ENCODE data around the gene NKD2. TPM values are rescaled to one million over a fixed set of nuclear protein-coding genes. Genes with fewer than 3 reads are reported as not detected.

NKD2 gene
- total RNA-seq, 1 donor from 2014 or later: 20.6 TPM

DNA sequence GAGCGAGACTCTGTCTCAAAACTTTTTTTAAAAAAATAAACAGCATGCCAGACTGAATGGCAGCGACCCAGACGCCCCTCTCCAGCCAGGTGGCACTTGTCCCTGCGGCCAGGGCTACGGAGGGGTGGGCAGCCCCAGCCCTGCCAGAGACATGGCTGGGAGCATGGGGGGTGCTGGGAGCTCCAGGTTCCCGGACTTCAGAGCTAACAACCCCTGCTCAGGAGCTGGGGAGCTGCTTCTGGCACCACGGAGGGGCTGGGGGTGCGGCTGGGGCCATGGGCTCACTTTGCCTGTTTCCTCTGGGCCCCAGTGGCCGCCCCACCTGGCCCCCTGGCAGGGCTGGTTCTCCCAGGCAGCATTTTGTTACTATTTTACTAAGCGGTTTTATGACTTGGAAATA, 53.3 kb downstream of the NKD2 start:
- DNase-seq (ENCODE audit: low read depth, low spot score): no peak
- Mint-ChIP-seq H3K9me3 (no peaks in the 10 kb centered on the region), H3K36me3 (ENCODE audit: low read depth) (no peaks in the 10 kb centered on the region), H3K4me3 (no peak overlapping the region), H3K27me3 (ENCODE audit: low read depth) (no peaks in the 10 kb centered on the region), H3K27ac (ENCODE audit: unreplicated experiment) (no peak overlapping the region), H3K4me1 (peaks cover 15% of the 10 kb centered on the region)
- TF ChIP-seq, protein P1, sequence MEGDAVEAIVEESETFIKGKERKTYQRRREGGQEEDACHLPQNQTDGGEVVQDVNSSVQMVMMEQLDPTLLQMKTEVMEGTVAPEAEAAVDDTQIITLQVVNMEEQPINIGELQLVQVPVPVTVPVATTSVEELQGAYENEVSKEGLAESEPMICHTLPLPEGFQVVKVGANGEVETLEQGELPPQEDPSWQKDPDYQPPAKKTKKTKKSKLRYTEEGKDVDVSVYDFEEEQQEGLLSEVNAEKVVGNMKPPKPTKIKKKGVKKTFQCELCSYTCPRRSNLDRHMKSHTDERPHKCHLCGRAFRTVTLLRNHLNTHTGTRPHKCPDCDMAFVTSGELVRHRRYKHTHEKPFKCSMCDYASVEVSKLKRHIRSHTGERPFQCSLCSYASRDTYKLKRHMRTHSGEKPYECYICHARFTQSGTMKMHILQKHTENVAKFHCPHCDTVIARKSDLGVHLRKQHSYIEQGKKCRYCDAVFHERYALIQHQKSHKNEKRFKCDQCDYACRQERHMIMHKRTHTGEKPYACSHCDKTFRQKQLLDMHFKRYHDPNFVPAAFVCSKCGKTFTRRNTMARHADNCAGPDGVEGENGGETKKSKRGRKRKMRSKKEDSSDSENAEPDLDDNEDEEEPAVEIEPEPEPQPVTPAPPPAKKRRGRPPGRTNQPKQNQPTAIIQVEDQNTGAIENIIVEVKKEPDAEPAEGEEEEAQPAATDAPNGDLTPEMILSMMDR (conservative IDR thresholded peaks at IDR 0.05): no peak

DNA sequence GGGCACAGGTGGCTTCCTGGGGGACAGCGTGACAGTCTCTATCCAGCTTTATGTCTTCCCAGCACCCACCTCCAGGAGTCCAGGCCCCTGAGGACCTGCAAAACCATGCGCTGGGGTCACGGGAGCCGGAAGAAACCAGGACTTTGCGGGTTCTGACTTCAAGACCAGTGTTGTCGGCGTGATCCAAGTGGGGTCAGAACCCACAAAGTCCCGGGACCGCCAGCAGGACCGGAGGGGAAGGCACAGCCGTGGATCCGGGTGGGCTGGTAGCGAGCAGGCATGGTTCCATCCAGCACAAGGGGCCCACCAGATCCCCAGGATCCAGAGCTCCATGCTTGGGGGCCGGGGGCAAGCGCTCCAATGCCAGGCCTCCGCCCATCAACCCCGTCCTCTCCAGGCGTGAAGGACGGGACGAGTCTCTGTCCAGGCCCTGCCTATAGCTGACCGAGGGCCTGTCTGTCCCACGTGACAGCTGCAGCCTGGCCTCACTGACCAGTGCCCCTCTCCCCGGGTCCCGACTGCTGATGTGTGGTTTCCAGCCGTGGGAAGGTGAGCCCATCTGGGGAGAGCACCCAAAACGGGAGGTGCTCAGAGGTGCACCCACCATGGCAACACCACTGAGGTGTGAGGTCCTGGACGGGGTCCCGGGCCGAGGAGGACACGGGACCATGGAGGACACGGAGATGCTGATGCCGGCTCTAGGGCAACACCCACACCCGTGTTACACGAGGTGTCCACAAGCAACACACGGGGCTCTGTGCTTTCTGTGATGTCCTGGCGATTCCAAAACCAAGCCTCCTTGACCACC, 54.4 kb downstream of the NKD2 start:
- TF ChIP-seq, protein P1 (conservative IDR thresholded peaks at IDR 0.05): no peak
- Mint-ChIP-seq H3K27me3 (ENCODE audit: low read depth) (no peaks in the 10 kb centered on the region), H3K36me3 (ENCODE audit: low read depth) (no peaks in the 10 kb centered on the region), H3K9me3 (no peaks in the 10 kb centered on the region), H3K4me1 (peaks cover 17% of the 10 kb centered on the region), H3K27ac (ENCODE audit: unreplicated experiment) (no peak overlapping the region), H3K4me3 (no peak overlapping the region)
- no peak for DNase-seq (ENCODE audit: low read depth, low spot score)

DNA sequence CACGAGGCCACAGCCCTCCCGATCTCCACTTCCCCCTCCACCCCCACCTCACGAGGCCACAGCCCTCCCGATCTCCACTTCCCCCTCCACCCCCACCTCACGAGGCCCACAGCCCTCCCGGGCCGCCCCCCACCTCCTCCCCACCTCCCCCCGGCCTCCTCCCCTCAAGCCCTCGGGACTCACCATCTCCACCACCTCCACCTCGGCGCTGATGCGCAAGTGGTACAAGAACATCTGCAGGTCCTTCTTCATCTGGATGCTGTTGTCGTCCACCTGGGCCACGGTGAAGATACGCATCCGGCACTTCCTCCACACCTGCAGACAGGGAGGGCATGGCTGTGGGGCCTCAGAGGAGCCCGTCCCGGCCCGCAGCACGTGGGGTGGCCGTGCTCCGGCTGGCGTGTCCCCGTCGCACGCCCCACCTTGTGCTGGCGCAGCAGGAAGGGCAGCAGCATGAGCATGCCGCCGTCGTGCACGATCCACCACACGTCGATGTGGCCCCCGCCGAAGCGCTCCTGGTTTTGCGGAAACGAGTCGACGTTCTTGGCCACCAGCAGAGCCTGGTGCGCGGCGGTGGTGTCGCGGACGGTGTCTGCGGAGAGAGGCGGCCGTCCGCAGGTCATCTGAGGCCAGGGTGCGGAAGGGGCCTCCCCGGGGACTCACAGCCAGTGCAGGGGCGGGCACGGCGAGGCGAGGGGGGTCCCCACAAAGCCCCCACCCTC, 55.2 kb downstream of the NKD2 start:
- H3K27ac Mint-ChIP-seq (ENCODE audit: unreplicated experiment): no peak overlapping the region
- no peaks in the 10 kb centered on the region for H3K27me3 Mint-ChIP-seq (ENCODE audit: low read depth)
- no peak overlapping the region for H3K4me3 Mint-ChIP-seq
- TF ChIP-seq, protein P1 (conservative IDR thresholded peaks at IDR 0.05): no peak
- no peaks in the 10 kb centered on the region for H3K36me3 Mint-ChIP-seq (ENCODE audit: low read depth)
- no peaks in the 10 kb centered on the region for H3K9me3 Mint-ChIP-seq
- no peak for DNase-seq (ENCODE audit: low read depth, low spot score)
- H3K4me1 Mint-ChIP-seq: peaks cover 17% of the 10 kb centered on the region

DNA sequence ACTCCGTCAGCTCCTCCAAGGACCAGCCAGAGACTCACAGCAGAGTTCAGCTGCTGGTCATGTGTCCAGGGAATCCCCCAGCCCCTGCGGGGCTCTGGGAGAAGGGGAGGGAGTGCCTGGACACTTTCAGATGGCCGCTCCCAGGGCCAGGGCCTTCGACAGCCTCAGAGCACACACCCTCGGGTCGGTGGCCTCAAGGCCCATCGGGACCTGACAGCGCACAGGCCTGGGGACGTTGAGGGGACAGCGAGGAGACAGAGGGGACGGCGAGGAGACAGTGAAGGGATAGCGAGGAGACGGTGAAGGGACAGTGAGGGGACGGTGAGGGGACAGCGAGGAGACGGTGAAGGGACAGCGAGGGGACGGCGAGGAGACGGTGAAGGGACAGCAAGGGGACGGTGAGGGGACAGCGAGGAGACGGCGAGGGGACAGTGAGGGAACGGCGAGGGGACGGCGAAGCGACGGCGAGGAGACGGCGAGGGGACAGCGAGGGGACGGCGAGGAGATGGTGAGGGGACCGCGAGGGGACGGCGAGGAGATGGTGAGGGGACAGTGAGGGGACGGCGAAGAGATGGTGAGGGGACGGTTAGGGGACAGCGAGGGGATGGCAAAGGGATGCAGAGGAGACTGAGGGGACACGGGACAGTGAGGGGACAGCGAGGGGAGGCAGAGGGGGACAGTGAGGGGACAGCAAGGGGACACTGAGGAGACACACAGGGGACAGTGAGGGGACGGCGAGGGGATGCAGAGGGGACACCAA, 56.0 kb downstream of the NKD2 start:
- Mint-ChIP-seq H3K27ac (ENCODE audit: unreplicated experiment) (peak overlapping the region; percentile 86), H3K36me3 (ENCODE audit: low read depth) (no peaks in the 10 kb centered on the region), H3K9me3 (no peaks in the 10 kb centered on the region), H3K4me1 (peaks cover 17% of the 10 kb centered on the region), H3K4me3 (no peak overlapping the region), H3K27me3 (ENCODE audit: low read depth) (no peaks in the 10 kb centered on the region)
- DNase-seq (ENCODE audit: low read depth, low spot score): no peak
- TF ChIP-seq, protein P1 (conservative IDR thresholded peaks at IDR 0.05): no peak

DNA sequence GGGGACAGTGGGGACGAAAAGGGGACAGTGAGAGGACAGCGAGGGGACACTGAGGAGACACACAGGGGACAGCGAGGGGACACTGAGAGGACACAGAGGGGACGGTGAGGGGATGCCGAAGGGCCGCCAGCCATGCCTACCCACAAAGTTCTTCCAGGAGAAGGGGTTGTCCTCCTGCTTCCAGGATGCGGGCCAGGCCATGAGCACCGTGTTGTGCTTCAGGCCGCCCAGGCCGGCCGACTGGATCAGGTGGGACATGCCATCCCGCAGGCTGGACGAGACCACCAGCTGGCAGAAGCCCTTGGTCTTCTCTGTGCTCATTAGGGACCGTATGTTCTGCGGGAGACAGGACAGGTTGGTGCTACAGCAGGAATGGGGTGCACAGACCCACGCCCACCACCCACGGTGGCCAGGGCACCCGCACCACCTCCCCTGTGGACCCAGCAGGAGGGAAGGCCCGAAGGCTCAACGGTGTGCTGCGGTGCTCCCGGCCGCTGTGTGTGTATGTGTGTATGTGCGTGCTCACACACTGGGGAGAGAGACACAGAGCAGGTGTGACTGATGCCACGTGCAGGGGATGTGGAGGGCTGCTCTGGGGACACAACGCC, 56.6 kb downstream of the NKD2 start:
- Mint-ChIP-seq H3K9me3 (no peaks in the 10 kb centered on the region), H3K4me3 (no peak overlapping the region), H3K36me3 (ENCODE audit: low read depth) (no peaks in the 10 kb centered on the region), H3K4me1 (peaks cover 11% of the 10 kb centered on the region), H3K27me3 (ENCODE audit: low read depth) (no peaks in the 10 kb centered on the region), H3K27ac (ENCODE audit: unreplicated experiment) (no peak overlapping the region)
- TF ChIP-seq, protein P1 (conservative IDR thresholded peaks at IDR 0.05): no peak
- no peak for DNase-seq (ENCODE audit: low read depth, low spot score)
